HG03342 (cell line): Measurements from ENCODE around the gene ZNF827.
A peak's percentile ranks its signal among the peaks of the same experiment; 100 is the strongest.

Experiments
- ATAC-seq: cut with Tn5 transposase; IDR thresholded peaks from one replicate; pipeline ENCODE4 v1.9.1; 2021; ENCODE audit warnings: mild to moderate bottlenecking, moderate library complexity; ENCODE audit not compliant: unreplicated experiment

The ZNF827 gene

GRCh38 chr4:145805490-145805889 is 133.1 kb downstream of the ZNF827 start:
- no peak for ATAC-seq

DNA sequence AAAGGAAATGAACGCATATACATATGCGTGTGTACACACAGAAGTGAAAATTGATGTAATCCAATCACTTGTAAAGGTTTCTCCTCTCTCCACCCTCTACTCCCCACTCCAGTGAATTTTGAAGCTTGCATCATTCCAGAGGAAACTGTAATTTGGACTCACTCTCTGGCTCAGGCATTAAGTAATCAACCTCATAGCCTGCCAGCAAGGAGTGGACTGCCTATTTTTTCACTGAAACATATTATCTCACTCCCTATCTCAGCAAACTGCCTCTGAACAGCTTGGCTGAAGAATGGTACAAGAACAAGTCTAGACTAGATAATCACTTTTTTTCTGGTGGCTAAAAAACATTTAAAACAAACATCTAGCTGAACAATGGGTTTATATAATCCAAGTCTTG is 134.5 kb downstream of the ZNF827 start:
- ATAC-seq: no peak

GRCh38 chr4:145799223-145799622 is 139.4 kb downstream of the ZNF827 start:
- no peak for ATAC-seq

- no peak for ATAC-seq
Observed at GRCh38 chr4:145797278-145797677, 141.3 kb downstream of the ZNF827 start.

DNA sequence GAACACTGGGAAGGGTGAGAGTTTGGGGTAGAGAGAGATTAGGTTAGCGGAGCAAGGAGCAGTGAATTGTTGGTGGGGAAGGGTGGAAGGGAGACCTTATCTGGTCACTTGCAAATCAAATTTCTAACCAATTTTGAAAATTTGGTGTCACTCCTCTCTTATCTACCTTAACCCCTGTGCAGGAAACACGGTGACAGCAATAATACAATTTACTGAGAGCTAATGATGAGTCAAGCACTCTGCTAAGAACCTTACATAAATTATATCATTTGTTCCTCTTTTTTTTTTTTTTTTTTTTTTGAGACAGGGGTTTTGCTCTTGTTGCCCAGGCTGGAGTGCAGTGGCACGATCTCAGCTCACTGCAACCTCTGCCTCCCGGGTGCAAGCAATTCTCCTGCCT is 142.3 kb downstream of the ZNF827 start:
- ATAC-seq: no peak

- no peak for ATAC-seq
Observed at GRCh38 chr4:145795521-145795920, 143.1 kb downstream of the ZNF827 start.

DNA sequence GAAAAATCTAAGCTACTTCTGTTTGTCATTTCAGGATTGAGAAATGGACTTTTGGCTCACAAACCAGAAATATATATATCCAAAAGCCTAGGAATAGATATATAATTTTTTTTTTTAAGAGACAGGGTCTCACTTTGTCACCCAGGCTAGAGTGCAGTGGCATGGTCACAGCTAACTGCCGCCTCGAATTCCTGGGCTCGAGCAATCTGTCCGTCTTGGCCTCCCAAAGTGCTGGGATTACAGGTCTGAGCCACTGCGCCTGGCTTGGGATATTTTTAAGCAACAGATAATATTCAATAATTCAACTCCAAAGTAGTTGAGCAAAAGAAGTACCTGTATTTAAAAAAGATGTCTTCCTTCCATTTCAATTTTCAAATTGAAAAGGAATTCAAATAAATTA is 146.2 kb downstream of the ZNF827 start:
- no peak for ATAC-seq

DNA sequence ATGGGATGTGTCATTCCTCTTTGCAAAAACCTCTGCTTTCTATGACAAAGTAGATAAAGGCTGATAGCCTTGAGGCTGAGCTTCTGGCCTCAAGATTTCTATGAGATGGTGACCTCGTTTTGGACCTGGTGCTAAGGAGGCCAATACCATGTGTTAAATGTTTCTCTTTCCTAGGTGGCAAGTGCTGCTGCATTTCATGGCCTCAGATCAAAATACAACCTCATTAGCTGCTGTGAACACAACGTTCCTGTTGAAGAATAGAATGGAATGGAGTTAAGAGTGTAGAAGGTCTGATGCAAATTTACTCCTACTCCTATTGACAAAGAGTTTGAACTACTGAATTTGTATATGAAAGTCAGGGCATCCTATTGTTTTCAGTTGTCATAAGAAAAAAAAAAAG is 146.6 kb downstream of the ZNF827 start:
- ATAC-seq: no peak

DNA sequence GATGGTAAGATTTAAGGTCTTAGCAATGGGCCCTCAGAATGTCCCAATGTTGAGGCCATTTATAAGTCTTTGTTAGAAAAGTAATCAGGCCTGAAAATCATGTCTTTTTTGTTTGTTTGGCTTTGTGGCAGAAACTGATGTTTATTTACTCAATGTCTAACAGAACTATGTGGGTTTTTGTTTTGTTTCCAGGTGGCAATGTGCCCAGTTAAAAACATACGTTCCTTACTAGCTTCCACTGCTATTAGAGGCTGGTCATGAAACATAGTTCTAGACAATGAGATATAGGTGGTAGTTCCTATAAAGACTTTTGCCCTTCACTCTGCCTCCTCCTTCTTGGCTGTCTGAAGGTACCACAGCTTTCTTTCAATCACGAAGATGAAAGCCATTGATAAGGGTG is 149.9 kb downstream of the ZNF827 start:
- ATAC-seq: no peak

- no peak for ATAC-seq
Observed at GRCh38 chr4:145786830-145787229, 151.8 kb downstream of the ZNF827 start.

- ATAC-seq: no peak
Observed at GRCh38 chr4:145786261-145786660, 152.4 kb downstream of the ZNF827 start.

DNA sequence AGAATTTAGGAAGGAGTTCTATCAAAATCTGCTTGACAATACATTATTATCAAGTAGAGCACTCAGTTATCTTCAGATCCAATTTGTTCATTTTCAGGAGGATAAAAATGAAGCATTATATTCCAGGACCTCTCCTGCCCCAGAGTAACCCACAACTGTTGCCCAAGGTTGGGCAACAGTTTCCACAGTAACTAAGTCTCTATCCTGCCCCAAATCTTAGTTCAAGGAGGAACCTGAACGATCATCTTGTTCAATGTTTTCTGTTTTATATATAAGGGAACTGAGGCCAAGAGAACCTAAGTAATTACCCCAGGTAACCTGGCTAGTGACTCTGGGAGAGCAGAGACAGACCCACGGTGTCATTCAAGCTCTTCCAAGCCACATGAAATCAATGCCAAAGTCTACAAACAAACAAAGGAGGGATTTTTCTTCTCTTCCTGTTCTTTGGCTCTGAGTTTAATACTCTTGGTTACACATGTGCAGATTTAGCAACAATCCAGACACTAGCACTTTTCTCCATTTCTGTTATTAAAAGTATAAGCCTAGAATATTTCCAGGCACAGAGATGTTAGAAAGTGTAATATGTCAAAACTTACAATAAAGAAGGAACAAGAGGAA is 153.1 kb downstream of the ZNF827 start:
- ATAC-seq: no peak

- ATAC-seq: no peak
Observed at GRCh38 chr4:145784036-145784435, 154.6 kb downstream of the ZNF827 start.

DNA sequence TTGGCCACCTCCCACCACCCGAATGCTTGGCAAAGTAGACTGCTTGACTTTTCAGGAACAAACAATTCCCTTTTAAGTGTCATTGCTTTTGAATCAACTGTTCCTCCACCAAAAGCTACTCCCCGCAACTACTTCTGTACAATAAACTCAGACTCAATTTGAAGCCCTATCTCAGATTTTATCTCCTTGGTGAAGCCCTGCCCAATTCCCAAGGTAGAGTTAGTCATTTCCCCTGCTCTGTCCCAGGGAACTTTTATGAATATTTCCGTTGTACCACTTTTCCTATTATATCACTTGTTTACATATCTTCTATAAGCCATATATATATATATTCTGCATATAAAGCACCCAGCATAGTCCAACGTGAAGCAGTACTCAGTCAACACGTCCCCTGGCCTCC is 155.9 kb downstream of the ZNF827 start:
- no peak for ATAC-seq

DNA sequence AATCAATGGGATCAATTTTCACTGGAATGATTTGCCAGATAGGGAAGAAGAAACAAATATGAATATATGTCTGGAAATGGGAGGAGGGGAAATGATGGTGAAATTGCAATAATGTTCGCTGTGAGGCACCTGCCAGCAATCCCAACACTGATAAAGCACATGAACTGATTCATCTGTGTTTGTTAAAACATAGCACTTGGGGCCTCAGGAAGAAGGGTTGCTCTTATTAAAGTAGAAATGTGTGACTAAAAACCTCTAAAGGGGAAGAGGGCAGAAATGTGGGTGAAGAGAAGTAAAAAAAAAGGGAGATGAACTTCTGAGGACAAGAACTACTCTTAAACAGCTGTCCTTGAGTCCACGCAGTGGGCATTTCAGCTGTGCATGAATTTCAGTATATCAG is 157.3 kb downstream of the ZNF827 start:
- ATAC-seq: no peak

DNA sequence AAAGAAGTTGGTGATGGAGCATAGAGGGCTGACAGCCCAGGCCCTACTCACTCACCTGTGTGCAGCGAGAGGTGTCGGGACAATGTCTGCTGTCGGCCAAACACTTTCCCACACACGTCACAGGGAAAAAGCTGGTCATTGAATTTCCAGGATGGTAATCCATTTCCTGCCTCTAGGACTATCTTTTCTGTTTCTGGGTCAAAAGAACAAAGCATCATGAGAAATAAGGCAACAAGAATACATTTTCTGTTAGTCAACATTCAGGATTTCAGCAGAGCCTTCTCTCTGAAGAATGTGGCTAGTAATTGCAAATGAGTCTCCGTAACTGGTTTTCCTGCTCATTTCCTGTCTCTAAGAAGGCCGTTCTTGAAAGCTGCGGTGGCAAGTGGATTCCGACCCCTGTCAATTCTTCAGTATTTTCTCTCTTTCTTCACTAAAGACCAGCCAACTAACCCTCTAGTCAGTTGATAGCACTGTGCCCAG is 159.3 kb downstream of the ZNF827 start:
- ATAC-seq: no peak

- no peak for ATAC-seq
Observed at GRCh38 chr4:145776208-145776607, 162.4 kb downstream of the ZNF827 start.

- ATAC-seq: no peak
Observed at GRCh38 chr4:145775406-145775805, 163.2 kb downstream of the ZNF827 start.

DNA sequence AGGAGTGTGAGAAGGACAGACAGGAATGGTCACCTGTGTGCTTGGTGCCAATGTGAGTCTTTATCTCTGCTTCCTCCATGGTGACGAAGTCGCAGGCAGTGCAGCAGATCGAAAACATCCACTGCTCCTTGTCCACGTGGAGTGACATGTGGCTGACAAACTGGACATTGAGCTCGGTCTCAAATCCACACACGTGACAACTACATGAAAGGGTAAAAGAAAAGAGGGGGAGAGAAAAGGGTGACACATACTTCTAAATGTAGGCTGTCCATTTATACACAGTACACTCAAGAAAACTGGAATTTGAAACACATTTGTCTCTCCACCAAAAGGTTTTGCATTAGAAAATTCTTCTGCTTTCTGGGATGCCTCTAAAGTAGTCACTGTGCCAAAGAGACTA is 164.2 kb downstream of the ZNF827 start:
- ATAC-seq: no peak

- ATAC-seq: peak; percentile 93
Observed at GRCh38 chr4:145773581-145774234, 164.9 kb downstream of the ZNF827 start.

GRCh38 chr4:145772347-145772746 is 166.3 kb downstream of the ZNF827 start:
- ATAC-seq: no peak

DNA sequence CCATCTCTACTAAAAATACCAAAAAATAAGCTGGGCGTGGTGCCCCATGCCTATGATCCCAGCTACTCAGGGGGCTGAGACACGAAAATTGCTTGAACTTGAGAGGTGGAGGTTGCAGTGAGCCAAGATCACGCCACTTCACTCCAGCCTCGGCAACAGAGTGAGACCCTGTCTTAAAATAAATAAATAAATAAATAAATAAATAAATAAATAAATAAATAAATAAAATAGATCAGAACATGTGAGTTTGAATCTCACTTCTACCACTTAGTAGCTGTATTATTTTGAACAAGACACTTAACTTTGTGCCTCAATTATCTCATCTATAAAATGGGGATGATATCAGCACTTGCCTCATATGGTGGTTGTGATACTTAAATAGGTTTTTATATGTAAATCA is 168.5 kb downstream of the ZNF827 start:
- no peak for ATAC-seq
